HUES64 (cell line): ENCODE data around the gene MUC5B. TPM values are rescaled to one million over a fixed set of nuclear protein-coding genes. Genes with fewer than 3 reads are reported as not detected.
"Not testable (repeated sequence)": the region's sequence is repeated elsewhere in the genome, so short reads cannot be mapped to it uniquely, and the experiment has no call there.

Experiments
- H3K27ac ChIP-seq: 2 replicates; pipeline ENCODE4 v1.7.0; 2013; ENCODE audit warnings: low read depth, low read length, inconsistent platforms
- H3K27me3 ChIP-seq: 2 replicates; pipeline ENCODE4 v1.6.1; 2013; ENCODE audit warnings: mild to moderate bottlenecking, low read length; ENCODE audit not compliant: insufficient read depth
- H3K36me3 ChIP-seq: 2 replicates; pipeline ENCODE4 v1.6.1; 2013; ENCODE audit warnings: mild to moderate bottlenecking, low read length; ENCODE audit not compliant: insufficient read depth
- H3K4me1 ChIP-seq: 2 replicates; pipeline ENCODE4 v1.6.1; 2013; ENCODE audit warnings: mild to moderate bottlenecking, low read length, moderate library complexity; ENCODE audit not compliant: insufficient read depth
- H3K4me3 ChIP-seq: 2 replicates; pipeline ENCODE4 v1.5.1; 2013; ENCODE audit warnings: mild to moderate bottlenecking, low read length, moderate library complexity
- H3K9ac ChIP-seq: 2 replicates; pipeline ENCODE4 v1.6.1; 2013; ENCODE audit warnings: mild to moderate bottlenecking, low read depth, low read length
- H3K9me3 ChIP-seq: 2 replicates; pipeline ENCODE4 v1.6.1; 2013; ENCODE audit warnings: low read depth, low read length; ENCODE audit not compliant: insufficient read depth
- WGBS: fragments of 150-250, 120-280 bp; methylation state at CpG from one replicate; pipeline ENCODE4 v1.1.7; 2013; ENCODE audit warnings: missing lambda C conversion rate; 5-methylcytosine and 5-hydroxymethylcytosine counted together
- polyA plus RNA-seq, 2 experiments: library from polyadenylated mRNA; stranded (reverse); fragments of 50-300 nt; gene quantifications; one replicate each; pipeline ENCODE4 v1.2.3, GENCODE V29; 2013

MUC5B gene, protein sequence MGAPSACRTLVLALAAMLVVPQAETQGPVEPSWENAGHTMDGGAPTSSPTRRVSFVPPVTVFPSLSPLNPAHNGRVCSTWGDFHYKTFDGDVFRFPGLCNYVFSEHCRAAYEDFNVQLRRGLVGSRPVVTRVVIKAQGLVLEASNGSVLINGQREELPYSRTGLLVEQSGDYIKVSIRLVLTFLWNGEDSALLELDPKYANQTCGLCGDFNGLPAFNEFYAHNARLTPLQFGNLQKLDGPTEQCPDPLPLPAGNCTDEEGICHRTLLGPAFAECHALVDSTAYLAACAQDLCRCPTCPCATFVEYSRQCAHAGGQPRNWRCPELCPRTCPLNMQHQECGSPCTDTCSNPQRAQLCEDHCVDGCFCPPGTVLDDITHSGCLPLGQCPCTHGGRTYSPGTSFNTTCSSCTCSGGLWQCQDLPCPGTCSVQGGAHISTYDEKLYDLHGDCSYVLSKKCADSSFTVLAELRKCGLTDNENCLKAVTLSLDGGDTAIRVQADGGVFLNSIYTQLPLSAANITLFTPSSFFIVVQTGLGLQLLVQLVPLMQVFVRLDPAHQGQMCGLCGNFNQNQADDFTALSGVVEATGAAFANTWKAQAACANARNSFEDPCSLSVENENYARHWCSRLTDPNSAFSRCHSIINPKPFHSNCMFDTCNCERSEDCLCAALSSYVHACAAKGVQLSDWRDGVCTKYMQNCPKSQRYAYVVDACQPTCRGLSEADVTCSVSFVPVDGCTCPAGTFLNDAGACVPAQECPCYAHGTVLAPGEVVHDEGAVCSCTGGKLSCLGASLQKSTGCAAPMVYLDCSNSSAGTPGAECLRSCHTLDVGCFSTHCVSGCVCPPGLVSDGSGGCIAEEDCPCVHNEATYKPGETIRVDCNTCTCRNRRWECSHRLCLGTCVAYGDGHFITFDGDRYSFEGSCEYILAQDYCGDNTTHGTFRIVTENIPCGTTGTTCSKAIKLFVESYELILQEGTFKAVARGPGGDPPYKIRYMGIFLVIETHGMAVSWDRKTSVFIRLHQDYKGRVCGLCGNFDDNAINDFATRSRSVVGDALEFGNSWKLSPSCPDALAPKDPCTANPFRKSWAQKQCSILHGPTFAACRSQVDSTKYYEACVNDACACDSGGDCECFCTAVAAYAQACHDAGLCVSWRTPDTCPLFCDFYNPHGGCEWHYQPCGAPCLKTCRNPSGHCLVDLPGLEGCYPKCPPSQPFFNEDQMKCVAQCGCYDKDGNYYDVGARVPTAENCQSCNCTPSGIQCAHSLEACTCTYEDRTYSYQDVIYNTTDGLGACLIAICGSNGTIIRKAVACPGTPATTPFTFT (N-terminal part only)
- polyA plus RNA-seq (2013, experiment 1 of 2), result not detected
- not detected for polyA plus RNA-seq (2013, experiment 2 of 2)

DNA sequence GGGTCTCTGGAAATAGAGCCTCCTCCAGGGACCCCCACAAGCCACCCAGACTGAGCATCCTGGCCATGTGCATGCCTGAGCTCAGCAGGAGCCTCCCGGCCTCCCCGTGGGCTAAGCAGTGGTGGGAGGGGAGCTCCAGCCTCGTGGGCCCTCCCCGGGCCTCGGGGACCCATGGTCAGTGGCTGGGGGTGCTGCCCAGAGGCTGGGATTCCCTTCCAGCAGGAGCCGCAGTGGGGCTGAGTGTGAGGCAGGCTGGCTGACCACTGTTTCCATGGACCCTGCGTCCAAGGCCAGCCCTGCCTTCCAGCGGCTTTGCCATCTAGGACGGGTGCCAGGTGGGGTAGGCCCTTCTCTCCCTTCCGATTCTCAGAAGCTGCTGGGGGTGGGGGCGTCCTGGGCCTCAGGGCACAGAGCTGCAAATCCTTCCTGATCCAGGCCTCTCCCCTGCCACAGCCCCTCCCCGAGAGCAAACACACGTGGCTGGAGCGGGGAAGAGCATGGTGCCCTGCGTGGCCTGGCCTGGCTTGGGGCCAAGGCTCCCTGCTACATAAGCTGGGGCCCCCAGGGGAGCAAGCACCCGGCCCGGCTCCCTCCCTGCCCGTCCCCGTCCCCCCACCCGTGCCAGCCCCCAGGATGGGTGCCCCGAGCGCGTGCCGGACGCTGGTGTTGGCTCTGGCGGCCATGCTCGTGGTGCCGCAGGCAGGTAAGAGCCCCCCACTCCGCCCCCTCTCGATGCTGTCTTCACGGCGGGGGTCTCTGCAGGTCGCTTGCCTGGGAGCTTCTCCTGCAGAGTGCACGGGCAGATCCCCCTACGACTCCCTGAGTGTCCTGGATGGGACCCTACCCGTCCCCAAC, at the start of gene MUC5B:
Gene MUC5B, plus strand, starts transcription at position 576 of the 855 bp plus-strand sequence. Its CDS starts 58 bp downstream, at position 634.
- 92% methylated on average over 36 of the region's 36 CpGs for WGBS
- H3K4me1 ChIP-seq, result no peaks in the 10 kb centered on the region
- no peak within 1 kb of the TSS for H3K4me3 ChIP-seq
- H3K27me3 ChIP-seq, result no peaks in the 10 kb centered on the region
- no peak within 1 kb of the TSS for H3K9ac ChIP-seq
- H3K9me3 ChIP-seq, result no peaks in the 10 kb centered on the region
- H3K27ac ChIP-seq, result no peak within 1 kb of the TSS
- H3K36me3 ChIP-seq, result no peaks in the 10 kb centered on the region

DNA sequence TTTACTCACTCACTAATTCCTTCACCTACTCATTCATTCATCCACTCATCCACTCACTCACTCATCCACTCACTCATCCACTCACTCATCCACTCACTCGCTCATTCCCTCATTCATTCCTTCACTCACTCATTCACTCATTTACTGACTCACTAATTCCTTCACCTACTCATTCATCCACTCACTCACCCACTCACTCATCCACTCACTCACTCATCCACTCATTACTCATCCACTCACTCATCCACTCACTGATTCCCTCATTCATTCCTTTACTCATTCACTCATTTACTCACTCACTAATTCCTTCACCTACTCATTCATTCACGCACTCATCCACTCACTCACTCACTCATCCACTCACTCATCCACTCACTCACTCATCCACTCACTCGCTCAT, 49.5 kb upstream of the MUC5B start:
- H3K27me3 ChIP-seq, H3K36me3 ChIP-seq, H3K9me3 ChIP-seq, H3K4me1 ChIP-seq, H3K4me3 ChIP-seq, H3K27ac ChIP-seq, H3K9ac ChIP-seq: not testable (repeated sequence)
- WGBS, result 77% methylated on average over 3 of the region's 3 CpGs

DNA sequence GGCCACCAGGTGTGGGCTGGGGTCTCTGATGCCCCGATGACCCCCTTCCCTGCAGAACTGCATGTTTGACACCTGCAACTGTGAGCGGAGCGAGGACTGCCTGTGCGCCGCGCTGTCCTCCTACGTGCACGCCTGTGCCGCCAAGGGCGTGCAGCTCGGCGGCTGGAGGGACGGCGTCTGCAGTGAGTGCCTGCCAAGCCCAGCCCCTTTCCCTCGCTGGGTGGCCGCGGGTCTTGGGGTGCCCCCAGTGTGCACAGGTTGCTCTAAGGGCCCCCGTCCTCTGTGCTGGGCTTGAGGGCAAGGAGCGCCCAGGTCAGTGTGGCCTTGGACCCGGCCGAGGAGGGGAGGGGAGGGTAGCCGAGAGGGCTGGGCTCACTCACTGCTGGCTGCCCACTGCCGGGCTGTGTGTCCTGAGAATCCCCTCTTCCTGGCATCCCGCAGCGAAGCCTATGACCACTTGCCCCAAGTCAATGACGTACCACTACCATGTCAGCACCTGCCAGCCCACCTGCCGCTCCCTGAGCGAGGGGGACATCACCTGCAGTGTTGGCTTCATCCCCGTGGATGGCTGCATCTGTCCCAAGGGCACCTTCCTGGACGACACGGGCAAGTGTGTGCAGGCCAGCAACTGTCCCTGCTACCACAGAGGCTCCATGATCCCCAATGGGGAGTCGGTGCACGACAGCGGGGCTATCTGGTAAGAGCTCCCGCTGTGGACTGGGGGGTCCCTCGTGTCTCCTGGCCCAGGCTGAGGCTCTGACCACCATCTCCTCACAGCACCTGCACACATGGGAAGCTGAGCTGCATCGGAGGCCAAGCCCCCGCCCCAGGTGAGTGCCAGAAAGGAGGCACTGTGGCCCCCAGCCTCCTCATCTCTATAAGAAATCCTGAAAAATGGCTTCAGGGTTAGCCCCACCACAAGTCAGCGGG, 48.2 kb upstream of the MUC5B start:
- Histone ChIP-seq H3K36me3 (no peaks in the 10 kb centered on the region), H3K27ac (no peak overlapping the region), H3K4me3 (no peak overlapping the region), H3K27me3 (no peaks in the 10 kb centered on the region), H3K9ac (no peak overlapping the region), H3K9me3 (0 out of 2 replicates have a peak, but pooled peaks cover 6% of the 10 kb centered on the region), H3K4me1 (no peaks in the 10 kb centered on the region)
- 92% methylated on average over 39 of the region's 39 CpGs for WGBS

DNA sequence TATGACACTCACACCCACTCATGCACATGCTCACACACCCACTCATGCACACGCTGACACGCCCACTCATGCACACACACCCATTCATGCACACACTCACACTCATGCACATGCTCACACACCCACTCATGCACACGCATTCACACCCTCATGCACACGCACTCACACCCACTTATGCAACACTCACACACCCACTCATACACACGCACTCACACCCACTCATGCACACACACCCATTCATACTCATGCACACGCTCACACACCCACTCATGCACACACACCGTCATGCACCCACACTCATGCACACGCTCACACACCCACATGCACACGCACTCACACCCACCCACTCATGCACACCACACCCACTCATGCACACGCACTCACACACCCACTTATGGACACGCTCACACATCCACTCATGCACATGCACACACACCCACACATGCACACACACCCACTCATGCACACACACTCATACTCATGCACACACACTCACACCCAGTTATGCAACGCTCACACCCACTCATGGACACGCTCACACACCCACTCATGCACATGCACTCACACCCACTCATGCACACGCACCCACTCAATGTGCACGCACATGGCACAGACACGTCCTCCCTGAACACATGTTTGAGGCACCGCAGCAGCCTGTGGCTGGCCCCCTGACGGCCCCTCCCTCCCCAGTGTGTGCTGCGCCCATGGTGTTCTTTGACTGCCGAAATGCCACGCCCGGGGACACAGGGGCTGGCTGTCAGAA, 47.2 kb upstream of the MUC5B start:
- Histone ChIP-seq H3K9me3 (0 out of 2 replicates have a peak, but pooled peaks cover 6% of the 10 kb centered on the region), H3K36me3 (no peaks in the 10 kb centered on the region), H3K27me3 (no peaks in the 10 kb centered on the region), H3K27ac (no peak overlapping the region), H3K4me1 (no peaks in the 10 kb centered on the region), H3K4me3 (no peak overlapping the region), H3K9ac (no peak overlapping the region)
- 85% methylated on average over 22 of the region's 22 CpGs for WGBS

DNA sequence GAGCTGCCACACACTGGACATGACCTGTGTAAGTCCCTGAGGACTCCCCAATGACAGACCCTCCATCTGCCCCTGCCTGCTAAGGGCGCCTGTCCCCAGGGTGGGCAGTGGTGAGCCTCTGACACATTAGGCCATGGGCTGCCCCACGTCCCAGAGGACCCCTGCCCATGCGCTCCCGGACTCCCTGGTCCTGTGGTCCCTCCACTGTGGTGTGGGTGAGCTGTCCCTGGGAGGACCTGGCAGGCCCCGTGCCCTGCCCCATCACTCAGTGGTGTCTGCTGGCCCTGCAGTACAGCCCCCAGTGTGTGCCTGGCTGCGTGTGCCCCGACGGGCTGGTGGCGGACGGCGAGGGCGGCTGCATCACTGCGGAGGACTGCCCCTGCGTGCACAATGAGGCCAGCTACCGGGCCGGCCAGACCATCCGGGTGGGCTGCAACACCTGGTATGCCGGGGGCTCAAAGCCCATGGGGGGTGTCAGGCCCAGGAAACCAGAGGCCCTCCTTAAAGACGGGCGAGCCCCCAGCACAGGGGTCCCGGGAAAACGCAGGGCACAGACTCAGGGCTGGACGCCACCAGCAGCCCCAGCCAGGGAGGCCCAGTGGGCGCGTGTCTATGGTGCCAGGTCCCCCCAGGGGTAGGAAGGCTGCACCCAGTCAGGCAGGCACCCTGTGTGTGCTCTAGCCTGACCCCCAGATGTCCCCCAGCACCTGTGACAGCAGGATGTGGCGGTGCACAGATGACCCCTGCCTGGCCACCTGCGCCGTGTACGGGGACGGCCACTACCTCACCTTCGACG, 46.4 kb upstream of the MUC5B start:
- Histone ChIP-seq H3K9ac (no peak overlapping the region), H3K27me3 (no peaks in the 10 kb centered on the region), H3K36me3 (no peaks in the 10 kb centered on the region), H3K4me3 (no peak overlapping the region), H3K4me1 (no peaks in the 10 kb centered on the region), H3K9me3 (0 out of 2 replicates have a peak, but pooled peaks cover 3% of the 10 kb centered on the region), H3K27ac (no peak overlapping the region)
- WGBS, result 95% methylated on average over 32 of the region's 32 CpGs

DNA sequence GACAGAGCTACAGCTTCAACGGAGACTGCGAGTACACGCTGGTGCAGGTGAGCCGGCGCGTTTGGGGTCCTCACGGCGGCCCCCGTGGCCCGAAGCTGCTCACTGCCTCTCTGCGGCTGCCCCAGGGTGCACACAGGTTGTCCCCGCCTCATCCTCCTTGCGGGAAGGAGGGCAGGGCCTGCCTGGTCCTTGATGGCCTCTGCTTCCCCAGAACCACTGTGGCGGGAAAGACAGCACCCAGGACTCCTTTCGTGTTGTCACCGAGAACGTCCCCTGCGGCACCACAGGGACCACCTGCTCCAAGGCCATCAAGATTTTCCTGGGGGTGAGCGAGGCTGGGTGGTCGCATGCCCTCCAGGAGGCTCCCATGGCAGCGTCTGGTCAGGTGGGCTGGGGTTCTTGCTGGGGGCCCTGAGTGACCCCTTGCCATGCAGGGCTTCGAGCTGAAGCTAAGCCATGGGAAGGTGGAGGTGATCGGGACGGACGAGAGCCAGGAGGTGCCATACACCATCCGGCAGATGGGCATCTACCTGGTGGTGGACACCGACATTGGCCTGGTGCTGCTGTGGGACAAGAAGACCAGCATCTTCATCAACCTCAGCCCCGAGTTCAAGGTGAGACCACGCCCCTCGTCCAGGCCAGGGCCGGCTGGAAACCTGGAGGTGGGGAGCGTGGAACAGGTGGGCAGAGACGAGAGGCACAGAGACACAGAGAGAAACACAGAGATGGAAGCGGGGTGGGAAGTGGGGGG, 45.7 kb upstream of the MUC5B start:
- Histone ChIP-seq H3K4me3 (no peak overlapping the region), H3K27me3 (no peaks in the 10 kb centered on the region), H3K4me1 (no peaks in the 10 kb centered on the region), H3K9ac (no peak overlapping the region), H3K27ac (no peak overlapping the region), H3K36me3 (no peaks in the 10 kb centered on the region), H3K9me3 (0 out of 2 replicates have a peak, but pooled peaks cover 3% of the 10 kb centered on the region)
- 93% methylated on average over 34 of the region's 34 CpGs for WGBS

DNA sequence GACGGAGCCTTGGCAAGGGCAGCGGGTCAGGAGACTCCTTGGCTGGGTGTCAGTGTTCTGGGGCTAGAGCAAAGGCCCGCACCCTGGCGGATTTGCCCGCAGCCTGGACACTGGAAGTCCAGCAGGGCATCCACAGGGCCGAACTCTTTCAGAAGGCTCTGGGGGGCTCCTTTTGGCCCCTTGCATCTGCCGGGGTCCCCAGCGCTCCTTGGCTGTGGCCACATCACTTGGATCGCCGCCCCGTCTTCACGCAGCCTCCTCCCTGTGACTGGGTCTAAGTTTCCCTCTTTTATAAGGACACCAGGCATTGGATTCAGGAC, 45.1 kb upstream of the MUC5B start:
- H3K36me3 ChIP-seq, result no peaks in the 10 kb centered on the region
- H3K4me3 ChIP-seq, result no peak overlapping the region
- 95% methylated on average over 12 of the region's 12 CpGs for WGBS
- no peaks in the 10 kb centered on the region for H3K27me3 ChIP-seq
- no peaks in the 10 kb centered on the region for H3K4me1 ChIP-seq
- 0 out of 2 replicates have a peak, but pooled peaks cover 3% of the 10 kb centered on the region for H3K9me3 ChIP-seq
- H3K9ac ChIP-seq, result no peak overlapping the region; the same call in 1 of the 2 replicates
- H3K27ac ChIP-seq, result no peak overlapping the region

DNA sequence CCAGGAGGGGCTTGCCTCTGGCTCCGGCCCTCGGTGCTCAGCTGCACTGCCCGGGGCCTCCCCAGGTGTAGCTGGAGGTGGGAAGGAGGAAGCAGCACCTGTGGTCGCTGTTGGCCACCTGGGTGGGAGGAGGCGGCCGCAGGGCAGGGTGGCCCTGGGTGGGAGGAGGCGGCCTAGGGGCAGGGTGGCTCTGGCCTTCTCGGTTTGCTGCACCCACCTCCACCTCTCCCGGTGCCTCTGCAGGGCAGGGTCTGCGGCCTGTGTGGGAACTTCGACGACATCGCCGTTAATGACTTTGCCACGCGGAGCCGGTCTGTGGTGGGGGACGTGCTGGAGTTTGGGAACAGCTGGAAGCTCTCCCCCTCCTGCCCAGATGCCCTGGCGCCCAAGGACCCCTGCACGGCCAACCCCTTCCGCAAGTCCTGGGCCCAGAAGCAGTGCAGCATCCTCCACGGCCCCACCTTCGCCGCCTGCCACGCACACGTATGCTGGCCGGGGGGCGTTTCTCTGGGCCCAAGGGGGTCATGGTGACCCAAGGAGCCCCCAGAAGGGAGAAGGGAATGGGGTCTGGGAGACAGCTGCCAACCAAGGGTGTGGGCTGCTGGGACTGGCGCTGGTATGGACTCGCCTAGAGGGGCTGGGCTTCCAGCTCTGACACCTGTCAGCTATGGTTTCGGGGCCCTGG, 44.5 kb upstream of the MUC5B start:
- Histone ChIP-seq H3K9ac (no peak overlapping the region), H3K4me3 (no peak overlapping the region), H3K27ac (no peak overlapping the region), H3K27me3 (no peaks in the 10 kb centered on the region), H3K9me3 (0 out of 2 replicates have a peak, but pooled peaks cover 3% of the 10 kb centered on the region), H3K4me1 (no peaks in the 10 kb centered on the region), H3K36me3 (no peaks in the 10 kb centered on the region)
- 93% methylated on average over 31 of the region's 31 CpGs for WGBS
